ENCODE data around the gene COL5A1.

Gene COL5A1

DNA sequence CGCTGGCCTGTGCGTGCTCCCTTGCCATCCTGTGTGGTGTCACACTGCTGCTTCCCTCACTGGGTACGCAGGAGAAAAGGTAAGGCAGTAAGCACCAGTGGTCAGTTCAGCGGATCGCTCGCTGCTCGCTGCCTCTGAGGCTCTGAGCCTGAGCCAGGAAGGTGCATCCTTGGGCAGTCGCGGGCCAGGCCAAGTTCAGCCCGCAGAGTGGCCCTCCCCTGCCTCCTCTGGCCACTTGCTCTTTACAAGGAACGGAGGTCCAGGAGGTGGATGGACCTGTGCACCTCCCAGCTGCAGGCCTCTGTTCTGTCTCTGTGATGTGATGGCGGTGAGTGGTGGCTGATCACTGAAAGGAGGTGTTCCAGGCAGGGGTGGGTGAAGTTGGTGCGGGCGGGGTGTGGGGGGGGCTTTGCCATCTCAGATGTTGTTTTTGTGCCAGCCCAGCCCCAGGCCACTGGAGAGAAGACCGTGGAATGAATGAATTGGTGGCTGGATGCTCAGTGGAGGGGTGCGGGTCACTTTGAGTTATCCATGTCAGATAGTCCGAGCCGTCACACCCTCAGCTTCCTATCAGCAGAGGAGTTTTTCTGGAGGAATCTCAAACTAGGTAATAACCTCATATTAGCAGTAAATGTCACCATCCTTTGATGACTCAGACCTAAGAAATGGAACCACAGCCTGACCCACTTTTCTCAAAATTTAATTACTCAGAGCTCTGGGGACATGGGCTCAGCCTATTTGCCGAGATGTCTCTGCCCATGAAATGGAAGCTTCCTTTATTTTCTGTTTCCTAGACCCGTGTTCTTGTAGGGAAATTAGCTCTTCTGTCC lies 7.3 kb downstream of the COL5A1 start:
- Histone ChIP-seq H3K4me3 (ENCODE audit: low read length in 2 of 2) (no peak overlapping the region), H3K36me3 (ENCODE audit: control insufficient read depth in 2 of 2, insufficient read depth in 2 of 2, low read length in 2 of 2) (no peaks in the 10 kb centered on the region), H3K9ac (ENCODE audit: low read depth in 1 of 2, low read length in 2 of 2) (no peak overlapping the region), H3K9me3 (ENCODE audit: control insufficient read depth in 2 of 2, low read length in 2 of 2) (no peaks in the 10 kb centered on the region), H3K4me1 (ENCODE audit: control insufficient read depth in 2 of 2, insufficient read depth in 2 of 2, low read length in 2 of 2) (peaks cover 5 to 12% of the 10 kb centered on the region in 2 donors), H3K27ac (ENCODE audit: low read depth in 2 of 2, low read length in 2 of 2) (no peak overlapping the region), H3K27me3 (ENCODE audit: control insufficient read depth in 2 of 2, insufficient read depth in 2 of 2, low read length in 2 of 2) (peaks cover 0 to 2% of the 10 kb centered on the region in 2 donors)

DNA sequence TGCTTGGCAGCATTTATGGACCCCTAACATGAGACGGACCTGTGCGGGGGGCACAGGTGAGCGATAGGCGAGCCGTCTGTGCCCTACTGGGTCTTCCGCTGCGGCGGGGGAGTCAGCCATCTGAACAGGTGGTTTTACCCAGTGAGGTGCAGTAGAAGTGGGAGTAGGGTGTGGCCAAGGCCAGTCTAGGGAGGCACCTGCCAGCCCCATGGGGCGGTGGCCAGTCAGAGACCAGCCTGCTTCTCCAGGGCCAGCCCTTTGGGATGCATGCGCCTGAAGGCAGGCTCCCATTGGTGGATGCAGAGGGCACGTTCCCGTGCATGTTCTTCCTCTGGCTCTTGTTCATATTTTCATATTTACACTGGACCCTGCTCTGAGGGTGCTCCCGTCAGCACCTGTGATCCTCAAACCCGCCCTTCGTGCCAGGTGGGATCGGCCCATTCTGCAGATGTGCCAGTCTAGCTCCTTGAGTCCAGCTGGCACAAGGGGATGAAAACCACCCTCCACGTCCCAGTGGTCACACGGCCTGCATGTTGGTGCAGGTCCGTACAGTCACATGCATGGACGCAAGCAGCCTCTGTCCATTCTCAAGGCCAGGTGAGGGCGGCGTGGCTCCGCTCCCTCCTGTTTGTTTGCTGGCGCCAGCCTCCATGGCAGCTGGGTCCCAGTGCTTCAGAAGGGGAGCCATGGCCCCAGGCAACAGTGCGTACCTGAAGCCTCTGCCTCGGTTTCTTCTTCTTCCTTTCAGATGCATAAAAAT lies 9.0 kb downstream of the COL5A1 start:
- Histone ChIP-seq H3K9me3 (ENCODE audit: control insufficient read depth in 2 of 2, low read length in 2 of 2) (no peaks in the 10 kb centered on the region), H3K27me3 (ENCODE audit: control insufficient read depth in 2 of 2, insufficient read depth in 2 of 2, low read length in 2 of 2) (peaks cover 0 to 2% of the 10 kb centered on the region in 2 donors), H3K4me1 (ENCODE audit: control insufficient read depth in 2 of 2, insufficient read depth in 2 of 2, low read length in 2 of 2) (peaks cover 5 to 12% of the 10 kb centered on the region in 2 donors), H3K4me3 (ENCODE audit: low read length in 2 of 2) (no peak overlapping the region), H3K27ac (ENCODE audit: low read depth in 2 of 2, low read length in 2 of 2) (no peak overlapping the region), H3K9ac (ENCODE audit: low read depth in 1 of 2, low read length in 2 of 2) (no peak overlapping the region), H3K36me3 (ENCODE audit: control insufficient read depth in 2 of 2, insufficient read depth in 2 of 2, low read length in 2 of 2) (no peaks in the 10 kb centered on the region)

DNA sequence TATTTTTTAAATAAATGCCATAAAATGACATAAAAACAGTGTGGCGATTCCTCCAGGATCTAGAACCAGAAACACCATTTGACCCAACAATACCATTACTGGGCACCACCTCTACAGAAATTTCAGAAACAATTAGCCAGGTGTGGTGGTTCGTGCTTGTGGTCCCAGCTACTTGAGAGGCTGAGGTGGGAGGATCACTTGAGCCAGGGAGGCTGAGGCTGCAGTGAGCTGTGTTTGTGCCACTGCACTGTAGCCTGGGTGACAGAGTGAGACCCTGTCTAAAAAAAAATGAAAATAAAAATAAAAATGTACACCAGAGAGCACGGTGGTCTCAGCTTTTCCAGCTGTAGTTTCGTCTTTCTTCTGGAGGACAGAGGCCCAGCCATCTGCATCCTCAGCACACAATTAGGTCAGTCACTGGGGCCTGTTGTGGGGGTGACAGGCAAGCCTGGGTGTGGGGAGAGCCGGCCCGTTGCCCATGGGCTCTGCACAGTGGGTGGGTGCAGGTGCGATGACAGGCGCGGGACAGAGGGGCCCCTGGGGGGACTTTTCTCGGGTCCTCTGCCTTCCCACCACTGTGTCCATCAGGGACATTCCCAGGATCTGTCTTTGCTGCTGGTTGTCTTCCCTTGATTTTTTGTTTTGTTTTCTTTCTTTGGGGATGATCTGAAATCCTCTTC lies 9.8 kb downstream of the COL5A1 start:
- Histone ChIP-seq H3K4me1 (ENCODE audit: control insufficient read depth in 2 of 2, insufficient read depth in 2 of 2, low read length in 2 of 2) (peaks cover 5 to 9% of the 10 kb centered on the region in 2 donors), H3K9ac (ENCODE audit: low read depth in 1 of 2, low read length in 2 of 2) (no peak overlapping the region), H3K4me3 (ENCODE audit: low read length in 2 of 2) (no peak overlapping the region), H3K9me3 (ENCODE audit: control insufficient read depth in 2 of 2, low read length in 2 of 2) (no peaks in the 10 kb centered on the region), H3K36me3 (ENCODE audit: control insufficient read depth in 2 of 2, insufficient read depth in 2 of 2, low read length in 2 of 2) (no peaks in the 10 kb centered on the region), H3K27me3 (ENCODE audit: control insufficient read depth in 2 of 2, insufficient read depth in 2 of 2, low read length in 2 of 2) (no peaks in the 10 kb centered on the region), H3K27ac (ENCODE audit: low read depth in 2 of 2, low read length in 2 of 2) (no peak overlapping the region)

DNA sequence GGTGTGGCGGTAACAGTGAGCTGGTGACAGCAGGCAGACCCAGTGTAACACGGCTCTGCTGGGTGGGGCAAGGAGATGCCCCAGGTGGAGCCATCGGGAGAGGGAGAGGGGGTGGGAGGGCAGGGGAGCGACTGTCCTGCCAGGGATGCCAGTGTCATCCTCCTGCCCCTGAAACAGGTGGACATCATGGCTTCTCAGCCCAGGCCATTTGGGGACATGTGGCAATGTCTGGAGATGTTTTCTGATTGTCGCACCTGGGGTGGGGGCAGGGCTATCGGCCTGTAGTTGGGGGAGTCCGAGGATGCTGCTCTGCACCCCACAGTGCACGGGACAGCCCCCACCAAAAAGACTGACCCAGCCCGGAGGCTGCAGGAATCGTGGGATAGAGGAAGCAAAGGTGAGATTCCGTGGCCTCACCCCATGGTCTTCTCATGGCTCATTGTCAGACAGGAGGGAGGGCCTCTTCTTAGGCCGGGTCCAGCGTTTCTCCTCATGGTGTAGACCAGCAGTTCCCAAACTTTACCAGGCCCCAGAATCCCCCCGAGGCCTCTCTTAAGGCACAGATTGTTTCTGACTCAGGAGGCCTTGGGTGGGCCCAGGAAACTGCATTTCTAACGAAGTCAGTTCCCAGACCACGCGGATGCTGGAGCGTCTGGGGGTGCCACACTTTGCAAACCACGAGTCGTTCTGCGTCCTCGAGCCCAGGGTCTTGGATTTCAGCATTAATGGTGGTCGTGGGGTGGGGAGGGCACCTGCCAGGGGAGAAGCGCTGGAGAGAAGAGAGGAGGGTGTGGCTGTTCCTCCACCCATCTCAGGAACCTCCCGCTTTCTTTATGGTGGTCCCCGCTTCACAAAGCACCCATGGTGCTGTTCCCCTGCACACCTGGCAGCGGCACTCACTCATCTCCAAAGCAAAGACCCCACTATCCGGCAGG lies 11.0 kb downstream of the COL5A1 start:
- Histone ChIP-seq H3K4me1 (ENCODE audit: control insufficient read depth in 2 of 2, insufficient read depth in 2 of 2, low read length in 2 of 2) (no peaks in the 10 kb centered on the region), H3K4me3 (ENCODE audit: low read length in 2 of 2) (no peak overlapping the region), H3K36me3 (ENCODE audit: control insufficient read depth in 2 of 2, insufficient read depth in 2 of 2, low read length in 2 of 2) (no peaks in the 10 kb centered on the region), H3K9me3 (ENCODE audit: control insufficient read depth in 2 of 2, low read length in 2 of 2) (no peaks in the 10 kb centered on the region), H3K9ac (ENCODE audit: low read depth in 1 of 2, low read length in 2 of 2) (no peak overlapping the region), H3K27me3 (ENCODE audit: control insufficient read depth in 2 of 2, insufficient read depth in 2 of 2, low read length in 2 of 2) (no peaks in the 10 kb centered on the region), H3K27ac (ENCODE audit: low read depth in 2 of 2, low read length in 2 of 2) (no peak overlapping the region)

DNA sequence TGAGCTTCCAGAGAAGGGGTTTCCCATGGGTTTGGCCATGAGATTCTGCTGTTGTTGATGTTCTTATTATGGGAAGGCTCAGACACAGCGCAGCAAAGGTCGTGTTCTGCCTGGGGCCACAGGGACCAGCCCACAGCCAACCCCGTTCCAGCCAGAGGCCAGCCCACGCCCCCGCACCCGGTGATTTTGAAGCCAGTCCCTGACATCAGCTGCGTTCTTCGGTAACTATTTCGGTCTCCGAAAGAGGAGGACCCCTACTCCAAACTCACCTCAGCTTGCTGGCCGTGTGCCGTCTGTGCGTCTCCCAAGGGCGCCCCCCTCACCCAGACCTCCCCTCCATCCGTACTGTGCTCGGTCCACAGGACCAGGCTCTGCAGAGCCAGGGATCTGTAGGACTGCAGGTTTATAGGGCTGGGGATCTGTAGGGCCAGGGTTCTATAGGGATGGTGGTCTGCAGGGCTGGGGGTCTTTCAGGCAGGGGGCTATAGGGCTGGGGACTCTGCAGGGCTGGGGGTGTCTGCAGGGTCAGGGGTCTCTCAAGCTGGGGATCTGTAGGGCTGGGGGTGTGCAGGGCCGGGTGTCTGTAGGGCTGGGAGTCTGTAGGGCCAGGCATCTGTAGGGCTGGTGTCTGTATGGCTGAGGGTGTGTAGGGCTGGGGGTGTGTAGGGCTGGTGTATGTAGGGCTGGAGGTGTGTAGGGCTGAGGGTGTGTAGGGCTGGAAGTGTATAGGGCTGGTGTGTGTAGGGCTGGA lies 11.8 kb downstream of the COL5A1 start:
- Histone ChIP-seq H3K9me3 (ENCODE audit: control insufficient read depth in 2 of 2, low read length in 2 of 2) (no peaks in the 10 kb centered on the region), H3K4me1 (ENCODE audit: control insufficient read depth in 2 of 2, insufficient read depth in 2 of 2, low read length in 2 of 2) (peaks cover 0 to 3% of the 10 kb centered on the region in 2 donors), H3K27me3 (ENCODE audit: control insufficient read depth in 2 of 2, insufficient read depth in 2 of 2, low read length in 2 of 2) (no peaks in the 10 kb centered on the region), H3K9ac (ENCODE audit: low read depth in 1 of 2, low read length in 2 of 2) (no peak overlapping the region), H3K36me3 (ENCODE audit: control insufficient read depth in 2 of 2, insufficient read depth in 2 of 2, low read length in 2 of 2) (no peaks in the 10 kb centered on the region), H3K4me3 (ENCODE audit: low read length in 2 of 2) (no peak overlapping the region), H3K27ac (ENCODE audit: low read depth in 2 of 2, low read length in 2 of 2) (no peak overlapping the region)

DNA sequence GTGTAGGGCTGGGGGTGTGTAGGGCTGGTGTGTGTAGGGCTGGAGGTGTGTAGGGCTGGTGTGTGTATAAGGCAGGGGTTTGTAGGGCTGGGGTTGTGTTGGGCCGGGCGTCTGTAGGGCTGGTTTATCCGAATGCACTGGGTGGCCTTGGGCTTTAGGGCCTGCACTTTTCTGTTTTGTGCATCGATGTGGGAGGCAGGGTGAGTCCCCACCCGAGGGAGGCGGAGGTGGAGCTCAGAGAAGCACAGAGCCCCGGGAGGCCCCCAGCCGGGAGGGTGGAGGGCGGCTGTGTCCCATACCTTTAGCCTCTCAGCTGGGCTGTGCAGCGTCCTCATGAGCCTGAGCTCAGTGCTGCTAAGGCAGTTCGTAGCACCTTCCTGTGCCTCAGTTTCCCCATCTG lies 13.5 kb downstream of the COL5A1 start:
- Histone ChIP-seq H3K4me3 (ENCODE audit: low read length in 2 of 2) (no peak overlapping the region), H3K4me1 (ENCODE audit: control insufficient read depth in 2 of 2, insufficient read depth in 2 of 2, low read length in 2 of 2) (peaks cover 0 to 3% of the 10 kb centered on the region in 2 donors), H3K36me3 (ENCODE audit: control insufficient read depth in 2 of 2, insufficient read depth in 2 of 2, low read length in 2 of 2) (no peaks in the 10 kb centered on the region), H3K9me3 (ENCODE audit: control insufficient read depth in 2 of 2, low read length in 2 of 2) (no peaks in the 10 kb centered on the region), H3K9ac (ENCODE audit: low read depth in 1 of 2, low read length in 2 of 2) (no peak overlapping the region), H3K27me3 (ENCODE audit: control insufficient read depth in 2 of 2, insufficient read depth in 2 of 2, low read length in 2 of 2) (no peaks in the 10 kb centered on the region), H3K27ac (ENCODE audit: low read depth in 2 of 2, low read length in 2 of 2) (no peak overlapping the region)

DNA sequence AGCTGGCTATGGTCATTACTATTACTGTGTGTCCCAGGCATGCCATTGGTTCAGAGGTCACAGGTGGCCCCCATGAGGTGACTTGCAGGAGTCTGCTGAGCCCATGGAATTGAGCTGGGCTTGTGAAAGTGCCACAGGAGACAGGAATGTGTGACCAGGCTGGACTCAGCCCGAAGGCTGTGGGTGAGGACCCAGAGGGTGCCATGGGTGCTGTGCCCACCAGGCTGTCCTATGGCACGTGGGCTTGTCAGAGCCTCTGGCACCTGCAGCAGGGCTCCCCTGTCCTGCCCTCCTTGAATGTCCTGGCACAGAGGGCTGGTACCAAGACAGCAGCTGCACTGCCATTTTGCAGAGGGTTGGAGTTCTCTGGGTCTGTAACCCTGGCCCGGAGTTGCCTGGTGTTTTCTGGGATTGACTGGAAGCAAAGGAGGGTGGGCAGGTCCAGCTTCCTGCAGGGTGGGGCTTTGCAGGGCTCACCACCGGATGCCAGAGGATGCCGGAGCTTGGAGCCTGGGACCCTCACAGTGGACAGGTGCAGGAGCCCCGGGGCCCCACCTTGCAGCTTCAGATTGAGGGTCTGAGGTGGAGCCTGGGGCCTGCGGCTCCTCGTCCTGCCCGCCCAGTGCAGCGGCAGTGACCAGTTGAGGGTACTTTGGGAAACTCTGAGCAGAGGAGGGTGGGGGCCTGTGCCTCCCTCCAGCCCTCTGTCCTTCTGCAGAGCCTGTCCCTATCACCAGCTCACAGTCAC lies 14.2 kb downstream of the COL5A1 start:
- H3K4me1 ChIP-seq (ENCODE audit: control insufficient read depth in 2 of 2, insufficient read depth in 2 of 2, low read length in 2 of 2) = peaks cover 0 to 3% of the 10 kb centered on the region in 2 donors

DNA sequence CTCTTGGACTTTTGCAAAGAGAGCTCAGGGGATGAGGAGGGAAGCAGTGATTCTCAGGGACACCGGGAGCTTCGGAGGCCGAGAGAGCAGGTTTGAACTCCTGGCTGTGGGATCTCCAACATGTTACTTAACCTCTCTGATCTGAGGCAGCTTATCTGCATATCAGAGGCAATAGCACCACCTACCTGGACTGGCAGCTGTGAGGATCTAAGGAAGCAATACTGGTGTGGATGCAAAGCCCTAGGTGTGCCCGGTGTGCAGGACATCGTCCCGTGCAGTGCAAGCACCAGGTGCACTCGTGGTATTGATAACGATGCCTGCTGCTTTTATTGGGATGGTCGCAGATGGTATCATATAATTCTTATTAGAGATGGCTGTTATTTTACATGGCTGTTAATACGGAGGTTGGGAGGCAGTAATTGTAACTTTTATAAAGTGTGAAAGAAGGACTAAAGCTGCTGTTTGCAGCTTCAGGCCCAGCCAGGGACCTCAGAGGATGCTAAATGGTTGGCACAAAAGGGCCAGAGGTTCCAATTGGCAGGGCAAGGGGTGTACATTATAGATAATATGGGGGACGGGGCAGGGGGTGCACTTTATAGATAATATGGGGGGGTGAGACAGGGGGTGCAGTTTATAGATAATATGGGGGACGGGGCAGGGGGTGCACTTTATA lies 14.9 kb downstream of the COL5A1 start:
- Histone ChIP-seq H3K27me3 (ENCODE audit: control insufficient read depth in 2 of 2, insufficient read depth in 2 of 2, low read length in 2 of 2) (no peaks in the 10 kb centered on the region), H3K4me1 (ENCODE audit: control insufficient read depth in 2 of 2, insufficient read depth in 2 of 2, low read length in 2 of 2) (peaks cover 3 to 7% of the 10 kb centered on the region in 2 donors), H3K27ac (ENCODE audit: low read depth in 2 of 2, low read length in 2 of 2) (no peak overlapping the region), H3K36me3 (ENCODE audit: control insufficient read depth in 2 of 2, insufficient read depth in 2 of 2, low read length in 2 of 2) (no peaks in the 10 kb centered on the region), H3K9me3 (ENCODE audit: control insufficient read depth in 2 of 2, low read length in 2 of 2) (no peaks in the 10 kb centered on the region), H3K9ac (ENCODE audit: low read depth in 1 of 2, low read length in 2 of 2) (no peak overlapping the region), H3K4me3 (ENCODE audit: low read length in 2 of 2) (no peak overlapping the region)

More for the DNA sequence above, 14.2 kb downstream of the COL5A1 start:
- Histone ChIP-seq H3K4me3 (ENCODE audit: low read length in 2 of 2) (no peak overlapping the region), H3K27ac (ENCODE audit: low read depth in 2 of 2, low read length in 2 of 2) (no peak overlapping the region), H3K36me3 (ENCODE audit: control insufficient read depth in 2 of 2, insufficient read depth in 2 of 2, low read length in 2 of 2) (no peaks in the 10 kb centered on the region), H3K9ac (ENCODE audit: low read depth in 1 of 2, low read length in 2 of 2) (no peak overlapping the region), H3K9me3 (ENCODE audit: control insufficient read depth in 2 of 2, low read length in 2 of 2) (no peaks in the 10 kb centered on the region), H3K27me3 (ENCODE audit: control insufficient read depth in 2 of 2, insufficient read depth in 2 of 2, low read length in 2 of 2) (no peaks in the 10 kb centered on the region)

All from mucosa of rectum (tissue), 2 donors.